GM13976 (cell line): ENCODE measurements around the gene CTSD.

Source experiments
- DNase-seq: peaks from one replicate; pipeline ENCODE4 v3.0.0; 2012; ENCODE audit warnings: low spot score
- CTCF ChIP-seq: IDR thresholded peaks from 2 replicates; pipeline ENCODE4 v1.5.1; 2012; ENCODE audit warnings: borderline replicate concordance, mild to moderate bottlenecking; ENCODE audit not compliant: insufficient read depth; ENCODE audit errors: extremely low read depth, missing control alignments, control extremely low read depth
- in situ Hi-C: fragments of 300-500 bp; cut with MboI; formaldehyde crosslinking; loops from one replicate; pipeline ENCODE4 v1.12.0; 2022; ENCODE audit warnings: low sequenced_read_pairs, mixed read lengths, inconsistent platforms; ENCODE audit not compliant: unreplicated experiment

CTSD gene

GRCh38 chr11:1759151-1759850 is 4.4 kb downstream of the CTSD start:
- in situ Hi-C loops: no loop called here
- no peak for DNase-seq
- TF ChIP-seq CTCF: no peak

- no peak for TF ChIP-seq CTCF
- in situ Hi-C loops: no loop called here
- no peak for DNase-seq
Observed at GRCh38 chr11:1758611-1759150, 5.0 kb downstream of the CTSD start.

GRCh38 chr11:1757861-1758610 is 5.7 kb downstream of the CTSD start:
- no peak for DNase-seq
- in situ Hi-C loops: no loop called here
- TF ChIP-seq CTCF: no peak

DNA sequence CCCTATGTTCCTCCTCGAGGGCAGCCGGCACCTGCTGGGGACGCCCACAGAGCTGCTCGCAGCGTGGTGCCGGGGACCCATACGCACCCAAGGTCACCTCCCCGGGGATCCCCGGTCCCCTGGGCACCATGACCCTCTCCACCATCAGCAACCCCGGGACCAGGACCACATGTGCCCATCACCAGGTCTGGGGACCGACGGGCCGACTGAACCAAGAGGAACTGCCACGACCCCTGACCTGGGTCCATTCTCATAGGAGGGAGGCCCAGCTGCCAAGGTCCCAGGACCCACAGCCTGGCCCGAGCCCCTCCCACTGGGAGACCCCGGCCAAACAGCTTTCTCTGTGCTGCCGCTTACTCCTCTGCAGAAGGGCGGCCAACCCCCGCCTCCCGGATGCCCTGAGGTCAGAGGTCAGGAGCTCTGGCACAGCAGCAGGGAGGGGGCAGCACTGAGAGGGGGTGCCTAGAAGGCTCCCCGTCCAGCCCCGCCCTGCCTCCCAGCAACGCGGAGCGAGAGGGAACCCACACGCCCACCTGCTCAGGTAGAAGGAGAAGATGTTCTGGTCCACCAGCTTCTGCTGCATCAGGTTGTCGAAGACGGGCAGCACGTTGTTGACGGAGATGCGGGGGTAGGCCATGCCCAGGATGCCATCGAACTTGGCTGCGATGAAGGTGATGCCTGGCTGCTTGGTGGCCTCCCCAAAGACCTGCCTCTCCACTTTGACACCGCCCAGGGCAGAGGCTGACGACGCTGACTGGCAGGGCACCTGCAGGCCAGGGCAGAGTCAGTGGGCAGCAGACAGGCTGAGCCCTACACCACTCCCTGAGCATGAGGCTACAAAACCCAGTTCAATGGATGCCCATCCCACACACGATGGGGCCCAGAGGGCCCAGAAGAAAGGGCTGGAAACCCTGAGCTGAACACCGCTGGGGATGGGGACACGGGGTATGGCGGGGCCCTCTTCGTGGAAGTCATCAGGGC is 6.6 kb downstream of the CTSD start:
- in situ Hi-C loops: no loop called here
- no peak for TF ChIP-seq CTCF
- no peak for DNase-seq

DNA sequence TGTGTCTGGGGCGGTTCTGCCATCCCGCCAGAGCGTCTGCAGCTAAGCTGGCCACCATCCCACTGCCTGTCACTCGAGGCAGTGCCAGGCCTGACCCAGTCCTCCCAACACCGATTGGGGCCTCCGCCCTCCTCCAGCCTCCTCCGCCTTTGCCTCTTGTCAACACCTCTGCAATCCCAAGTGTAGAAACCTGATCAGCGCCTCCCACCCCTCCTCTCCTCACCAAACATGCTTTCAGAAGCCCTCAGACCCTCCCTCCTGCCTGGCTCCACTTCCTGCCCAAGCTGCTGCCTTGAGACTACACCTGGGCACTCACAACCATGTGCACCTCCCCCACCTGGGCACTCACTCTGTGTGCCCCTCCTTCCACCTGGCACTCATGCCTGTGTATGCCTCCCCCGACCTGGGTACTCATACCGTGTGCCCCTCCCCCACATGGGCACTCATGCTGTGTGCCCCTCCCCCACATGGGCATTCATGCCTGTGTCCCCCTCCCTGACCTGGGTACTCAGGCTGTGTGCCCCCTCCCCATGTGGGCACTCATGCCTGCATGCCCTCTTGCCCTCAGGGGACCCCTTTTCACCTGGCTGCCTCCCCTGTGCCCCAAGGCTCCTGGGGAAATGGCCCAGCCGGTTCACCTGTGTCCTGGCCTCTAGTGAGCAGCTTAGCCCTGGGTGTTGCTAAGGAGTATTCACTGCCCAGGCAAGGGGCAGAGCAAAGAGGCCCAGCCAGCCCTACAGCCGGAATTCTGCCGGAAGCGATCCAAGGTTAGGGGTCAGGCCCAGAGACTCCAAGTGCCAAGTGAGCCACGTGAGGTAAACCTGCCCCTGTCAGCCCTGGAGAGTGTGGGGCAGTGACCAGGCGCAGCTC is 7.8 kb downstream of the CTSD start:
- in situ Hi-C loops: no loop called here
- TF ChIP-seq CTCF: no peak
- no peak for DNase-seq
